NCI-H2196 (cell line): ENCODE measurements around the gene SIRPA.
"Not testable (repeated sequence)": the region's sequence is repeated elsewhere in the genome, so short reads cannot be mapped to it uniquely, and the experiment has no call there.

Experiments
- DNase-seq: peaks from one replicate; lab custom pipeline; 2025; ENCODE audit not compliant: unreplicated experiment; lab: John Stamatoyannopoulos, UW

SIRPA gene

DNA sequence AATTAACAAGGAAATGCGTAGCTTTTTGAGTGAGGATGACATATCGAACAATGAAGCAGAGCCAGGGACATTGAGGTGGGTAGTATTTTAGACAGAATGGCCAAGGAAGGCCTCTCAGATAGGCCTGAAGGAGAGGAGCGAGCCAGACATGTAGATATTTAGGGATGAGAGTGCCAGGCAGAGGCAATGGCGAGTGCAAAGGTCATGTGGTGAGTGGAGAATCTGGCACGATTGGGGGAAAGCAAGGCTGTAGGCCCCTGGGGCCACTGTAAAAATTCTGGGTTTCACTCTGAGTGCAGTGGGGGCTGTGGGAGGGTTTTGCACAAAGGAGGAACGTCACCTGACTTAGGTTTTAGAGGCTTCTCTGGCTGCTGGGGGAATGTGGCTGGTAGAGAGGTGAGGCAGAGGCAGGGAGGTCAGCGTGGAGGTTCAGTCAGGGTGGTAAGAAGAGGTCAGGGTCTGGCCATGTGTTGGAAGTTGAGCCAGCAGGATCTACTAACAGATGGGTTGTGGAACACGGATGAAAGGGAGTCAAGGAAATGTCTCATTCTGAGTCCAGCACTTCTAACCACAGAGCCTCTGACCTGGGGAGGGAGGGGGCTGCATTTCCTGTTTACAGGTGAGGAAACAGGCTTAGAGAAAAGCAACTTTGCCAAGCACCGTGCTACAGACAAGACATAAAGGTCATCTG, 11.3 kb downstream of the SIRPA start:
- DNase-seq, result no peak

GRCh38 chr20:1907586-1907985, 12.4 kb downstream of the SIRPA start:
- DNase-seq, result no peak

DNA sequence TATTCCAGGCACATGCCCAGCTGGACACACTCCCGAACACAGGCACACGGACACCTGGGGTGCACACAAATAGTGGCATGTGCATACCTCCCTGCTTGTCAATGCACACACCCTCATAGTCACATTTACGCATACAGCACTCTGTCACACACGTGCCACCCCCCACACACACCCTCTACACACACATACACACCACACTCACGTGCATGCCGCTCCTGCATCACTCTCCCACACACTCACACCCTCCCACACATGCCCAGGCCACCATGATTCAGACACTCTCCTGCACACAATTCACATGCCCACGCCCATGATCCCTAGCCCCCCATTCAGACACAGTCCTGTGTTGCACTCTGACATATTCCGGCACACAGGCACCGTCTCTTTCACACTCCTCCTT, 13.0 kb downstream of the SIRPA start:
- no peak for DNase-seq

DNA sequence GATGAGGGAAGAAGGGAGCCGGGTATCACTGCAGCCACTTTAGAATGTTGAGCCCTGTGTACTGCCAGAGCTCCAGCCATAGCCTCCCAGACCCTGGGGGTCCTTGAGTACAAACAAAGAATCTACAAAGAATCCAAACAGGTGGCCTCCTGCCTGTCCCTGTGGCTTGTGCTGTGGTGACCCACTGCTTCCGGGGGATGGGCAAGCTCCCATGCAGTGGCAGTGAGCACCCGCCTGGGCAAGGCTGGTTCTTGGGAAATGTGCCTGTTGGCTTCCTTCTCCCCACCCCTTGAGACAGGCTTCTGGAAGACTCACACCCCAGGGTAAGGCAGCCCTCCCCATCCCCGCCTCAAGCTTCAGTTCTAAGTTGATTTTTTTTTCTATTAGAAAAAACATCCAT, 13.9 kb downstream of the SIRPA start:
- DNase-seq, result no peak

DNA sequence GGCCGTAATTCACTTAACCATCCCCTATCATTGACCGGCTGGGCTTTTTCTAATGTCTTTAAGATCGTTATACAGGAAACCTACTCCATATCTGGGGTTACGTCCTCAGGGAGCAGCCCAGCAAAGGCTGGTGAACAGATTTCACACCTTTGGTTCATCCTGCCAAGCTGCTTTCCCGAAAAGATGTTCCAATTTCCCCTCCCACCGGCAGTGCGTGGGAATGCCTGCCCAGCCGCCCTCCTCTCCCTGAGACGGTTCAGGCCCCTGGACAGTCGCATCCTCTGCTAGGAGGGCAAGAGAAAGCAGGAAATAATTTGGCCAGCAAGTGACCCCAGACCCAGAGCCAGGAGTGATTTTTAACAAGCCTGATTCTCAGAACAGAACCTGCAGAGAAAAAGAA, 16.3 kb downstream of the SIRPA start:
- DNase-seq, result no peak

- no peak for DNase-seq
Observed at GRCh38 chr20:1912053-1912452, 16.8 kb downstream of the SIRPA start.

- no peak for DNase-seq
Observed at GRCh38 chr20:1912646-1913045, 17.4 kb downstream of the SIRPA start.

GRCh38 chr20:1915233-1915632, 20.0 kb downstream of the SIRPA start:
- DNase-seq, result not testable (repeated sequence)

DNA sequence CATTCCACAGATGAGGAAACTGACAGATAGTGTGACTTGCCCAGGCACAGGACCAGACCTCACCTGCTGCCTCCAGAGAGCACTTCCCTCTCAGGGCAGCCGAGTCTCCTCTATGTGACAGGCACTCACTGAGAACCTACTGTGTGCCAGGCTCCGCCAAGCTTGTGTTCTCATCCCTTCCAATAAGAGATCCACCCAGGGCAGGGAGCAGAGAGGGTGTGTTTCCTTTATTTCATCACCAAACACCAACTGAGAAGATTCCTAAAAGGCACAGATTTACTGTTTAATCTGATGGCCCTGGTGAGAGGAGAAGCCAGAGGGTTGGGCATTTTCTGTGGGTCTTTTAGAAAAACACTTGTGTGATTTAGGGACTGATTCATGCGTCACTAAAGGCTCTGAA, 20.5 kb downstream of the SIRPA start:
- DNase-seq, result no peak

DNA sequence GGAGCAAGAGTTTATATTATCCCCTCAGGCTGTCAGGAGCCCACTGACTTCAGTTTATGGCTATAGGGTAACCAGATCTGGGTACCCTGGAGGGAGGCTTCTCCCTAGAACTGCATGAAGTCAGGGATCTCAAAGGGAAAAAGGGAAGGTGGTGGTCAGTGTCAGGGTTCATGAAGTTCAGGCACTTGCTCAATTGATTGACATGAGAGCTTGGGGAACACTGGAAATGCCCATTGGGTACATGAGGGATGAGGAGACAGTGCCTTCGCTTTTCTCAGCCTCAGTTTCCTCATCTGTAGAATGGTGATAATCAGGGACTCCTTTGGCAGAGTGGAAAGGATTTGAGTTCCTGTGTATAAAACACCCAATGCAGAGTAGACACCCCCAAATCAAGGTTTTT, 22.6 kb downstream of the SIRPA start:
- no peak for DNase-seq

GRCh38 chr20:1918491-1919165, 23.4 kb downstream of the SIRPA start:
- DNase-seq, result no peak

DNA sequence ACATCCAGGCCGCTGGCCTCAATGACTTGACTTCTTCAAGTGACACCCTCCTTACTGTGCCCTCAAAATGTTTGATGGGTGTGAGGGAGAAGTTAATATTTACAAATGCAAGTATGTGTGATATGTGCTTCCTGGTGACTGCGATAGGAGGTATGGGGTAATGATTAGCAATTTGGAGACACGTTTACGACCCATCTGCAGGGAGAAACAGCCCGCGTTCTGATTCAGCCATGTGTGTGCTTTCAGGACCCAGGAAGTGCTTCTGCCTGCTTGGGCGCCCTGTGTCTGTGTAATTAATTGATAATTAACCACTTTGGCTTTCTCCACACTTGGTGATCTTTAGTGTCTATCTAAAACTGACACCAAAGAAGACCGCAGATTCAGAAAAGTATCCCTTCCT, 25.0 kb downstream of the SIRPA start:
- no peak for DNase-seq

- no peak for DNase-seq
Observed at GRCh38 chr20:1920826-1921225, 25.6 kb downstream of the SIRPA start.

GRCh38 chr20:1921985-1922384, 26.8 kb downstream of the SIRPA start:
- not testable (repeated sequence) for DNase-seq

DNA sequence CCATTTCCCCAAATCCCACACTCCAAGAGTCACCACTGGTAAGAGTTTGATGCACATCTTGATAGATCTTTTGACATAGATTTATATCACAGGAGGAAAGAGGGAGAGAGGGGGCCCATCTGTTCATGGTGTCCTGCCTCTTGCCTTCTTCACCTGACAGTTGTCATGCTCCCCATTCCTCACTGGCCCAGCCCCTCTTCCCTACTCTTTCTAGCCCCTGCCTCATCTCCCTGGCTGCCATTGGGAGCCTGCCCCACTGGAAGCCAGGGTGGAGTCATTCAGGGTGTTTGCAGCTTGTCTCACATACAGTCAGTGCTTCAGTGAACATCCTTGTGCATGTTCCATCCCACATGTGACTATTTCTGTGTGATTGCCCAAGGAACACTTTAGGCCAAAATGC, 27.6 kb downstream of the SIRPA start:
- DNase-seq, result no peak

GRCh38 chr20:1924910-1925861, 30.0 kb downstream of the SIRPA start:
- DNase-seq, result no peak

- DNase-seq, result no peak
Observed at GRCh38 chr20:1926237-1926636, 31.0 kb downstream of the SIRPA start.

- no peak for DNase-seq
Observed at GRCh38 chr20:1927217-1927616, 32.0 kb downstream of the SIRPA start.

DNA sequence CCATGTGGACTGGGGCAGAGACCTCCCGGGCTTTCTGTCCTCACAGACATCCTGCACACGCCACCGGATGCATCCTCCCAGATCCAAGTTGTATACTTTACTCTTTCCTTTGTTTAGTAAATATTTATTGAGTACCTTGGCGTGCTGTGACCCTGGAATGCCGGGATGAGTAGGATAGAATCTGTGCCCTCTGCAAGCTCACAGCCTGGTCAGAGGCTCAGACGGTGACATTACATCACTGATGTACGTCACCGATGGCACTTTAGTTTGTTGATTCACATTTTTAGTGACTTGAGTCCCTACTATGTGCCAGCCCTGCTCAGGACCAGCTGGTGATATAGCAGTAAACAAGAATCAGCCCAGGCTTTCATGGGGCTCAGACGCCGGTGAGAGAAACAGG, 32.9 kb downstream of the SIRPA start:
- no peak for DNase-seq

GRCh38 chr20:1928782-1929181, 33.6 kb downstream of the SIRPA start:
- DNase-seq, result no peak

DNA sequence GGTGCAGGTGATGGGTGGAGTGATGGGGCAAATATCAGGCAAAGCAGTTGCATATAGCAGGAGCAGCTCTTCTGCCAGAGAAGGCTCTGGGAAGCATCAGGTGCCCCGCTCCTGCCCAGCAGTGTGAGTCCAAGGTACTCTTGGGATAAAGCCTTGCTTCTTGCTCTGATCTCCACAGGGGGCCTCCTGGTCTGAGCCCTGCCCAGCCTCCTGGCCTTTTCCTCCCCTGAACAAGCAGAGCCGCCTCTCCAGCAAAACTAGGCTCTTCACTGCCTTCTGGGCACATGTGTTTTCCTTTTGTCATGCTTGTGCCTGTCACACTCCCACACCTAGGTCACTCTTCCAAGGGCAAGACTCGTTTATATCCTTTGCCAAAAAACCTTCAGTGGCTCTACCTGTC, 34.3 kb downstream of the SIRPA start:
- no peak for DNase-seq

GRCh38 chr20:1930165-1930564, 35.0 kb downstream of the SIRPA start:
- no peak for DNase-seq
